ENCODE data around the gene TPPP3. TPM values are rescaled to one million over a fixed set of nuclear protein-coding genes. Genes with fewer than 3 reads are reported as not detected.

Gene TPPP3
- total RNA-seq, 2 experiments from 2014 or later = not detected

GRCh38 chr16:67430504-67430976, 37.2 kb upstream of the TPPP3 start:
- CTCF ChIA-PET = interaction anchor here (0.9 to 2.5 kb wide), 3 partner anchors 17 to 91 kb away, joined by 3 to 9 read pairs (median 6); no protein-coding TSS in a partner anchor
- TF ChIP-seq, protein P1, sequence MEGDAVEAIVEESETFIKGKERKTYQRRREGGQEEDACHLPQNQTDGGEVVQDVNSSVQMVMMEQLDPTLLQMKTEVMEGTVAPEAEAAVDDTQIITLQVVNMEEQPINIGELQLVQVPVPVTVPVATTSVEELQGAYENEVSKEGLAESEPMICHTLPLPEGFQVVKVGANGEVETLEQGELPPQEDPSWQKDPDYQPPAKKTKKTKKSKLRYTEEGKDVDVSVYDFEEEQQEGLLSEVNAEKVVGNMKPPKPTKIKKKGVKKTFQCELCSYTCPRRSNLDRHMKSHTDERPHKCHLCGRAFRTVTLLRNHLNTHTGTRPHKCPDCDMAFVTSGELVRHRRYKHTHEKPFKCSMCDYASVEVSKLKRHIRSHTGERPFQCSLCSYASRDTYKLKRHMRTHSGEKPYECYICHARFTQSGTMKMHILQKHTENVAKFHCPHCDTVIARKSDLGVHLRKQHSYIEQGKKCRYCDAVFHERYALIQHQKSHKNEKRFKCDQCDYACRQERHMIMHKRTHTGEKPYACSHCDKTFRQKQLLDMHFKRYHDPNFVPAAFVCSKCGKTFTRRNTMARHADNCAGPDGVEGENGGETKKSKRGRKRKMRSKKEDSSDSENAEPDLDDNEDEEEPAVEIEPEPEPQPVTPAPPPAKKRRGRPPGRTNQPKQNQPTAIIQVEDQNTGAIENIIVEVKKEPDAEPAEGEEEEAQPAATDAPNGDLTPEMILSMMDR (IDR thresholded peaks at IDR 0.05) = no peak

GRCh38 chr16:67429799-67430503, 36.7 kb upstream of the TPPP3 start:
- DNase-seq (no peak), ATAC-seq (no peak)
- TF ChIP-seq, protein P1 (IDR thresholded peaks at IDR 0.05) = no peak
- Mint-ChIP-seq H3K4me1 (ENCODE audit: low read depth) (peaks cover 7% of the 10 kb centered on the region), H3K27me3 (peaks cover 36% of the 10 kb centered on the region), H3K27ac (peak overlapping the region; percentile 63), H3K4me3 (peak overlapping the region; percentile 77), H3K36me3 (ENCODE audit: low read depth) (no peaks in the 10 kb centered on the region), H3K9me3 (no peaks in the 10 kb centered on the region)
- POLR2A ChIA-PET = interaction anchor here (2.1 kb wide), 1 partner anchor 11 kb away, joined by 8 read pairs; no protein-coding TSS in a partner anchor
- intact Hi-C loops (cut with micrococcal nuclease) = loop anchor here (5.0 kb wide), 1 partner anchor 37 kb away; no protein-coding TSS in a partner anchor
- CTCF ChIA-PET = interaction anchor here (0.9 to 5.6 kb wide), 9 partner anchors 11 to 166 kb away, joined by 3 to 94 read pairs (median 9); partner anchors contain the start of genes KCTD19 and LRRC36

More at GRCh38 chr16:67430504-67430976, 37.2 kb upstream of the TPPP3 start:
- H3K27ac Mint-ChIP-seq = peak overlapping the region; percentile 63
- POLR2A ChIA-PET = interaction anchor here (1.1 to 2.1 kb wide), 2 partner anchors 10 to 233 kb away, joined by 3 to 8 read pairs; no protein-coding TSS in a partner anchor
- ATAC-seq = peak; percentile 55
- peak; percentile 42 for DNase-seq
- peaks cover 36% of the 10 kb centered on the region for H3K27me3 Mint-ChIP-seq
- H3K36me3 Mint-ChIP-seq (ENCODE audit: low read depth) = no peaks in the 10 kb centered on the region
- H3K4me3 Mint-ChIP-seq = peak overlapping the region; percentile 77
- intact Hi-C loops (cut with micrococcal nuclease) = no loop called here
- peaks cover 7% of the 10 kb centered on the region for H3K4me1 Mint-ChIP-seq (ENCODE audit: low read depth)
- H3K9me3 Mint-ChIP-seq = no peaks in the 10 kb centered on the region

DNA sequence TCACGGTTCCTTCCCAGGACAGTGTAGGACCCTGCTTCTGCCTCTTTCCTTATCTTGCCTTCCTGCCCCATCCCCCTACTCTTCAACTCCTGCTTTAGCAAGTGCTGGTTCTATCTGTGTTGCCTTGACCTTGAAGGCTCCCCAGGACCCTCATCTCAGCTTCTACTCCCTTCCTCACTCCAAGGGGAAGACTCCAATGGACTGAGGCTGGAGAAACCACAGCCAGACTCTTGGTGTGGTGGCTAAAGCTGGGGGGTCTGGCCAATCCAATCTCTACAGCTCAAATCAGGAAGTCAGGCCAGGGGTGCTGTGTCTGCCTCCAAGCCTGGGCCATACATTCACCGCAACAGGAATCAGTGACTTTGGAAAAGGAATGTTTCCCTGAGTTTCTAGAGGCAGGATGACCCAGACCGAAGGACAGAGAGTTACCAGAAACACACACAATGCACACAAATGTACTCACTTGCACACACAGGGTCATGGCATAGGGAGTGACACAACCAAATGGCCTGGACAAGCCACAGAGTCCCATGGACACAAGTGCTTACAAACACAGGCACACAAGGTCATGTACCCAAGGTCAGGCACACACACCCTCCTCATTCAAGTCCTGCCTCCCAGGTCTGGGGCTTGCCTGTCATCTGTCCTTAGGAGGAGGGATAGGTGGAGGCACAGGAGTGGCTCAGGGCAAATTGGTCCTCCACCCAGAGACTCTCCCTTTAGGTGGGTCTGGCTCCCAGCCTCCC, 35.9 kb upstream of the TPPP3 start:
- DNase-seq (no peak), ATAC-seq (no peak)
- Mint-ChIP-seq H3K27me3 (peaks cover 36% of the 10 kb centered on the region), H3K9me3 (no peaks in the 10 kb centered on the region), H3K27ac (no peak overlapping the region), H3K4me3 (peak overlapping the region; percentile 58), H3K4me1 (ENCODE audit: low read depth) (peaks cover 7% of the 10 kb centered on the region), H3K36me3 (ENCODE audit: low read depth) (no peaks in the 10 kb centered on the region)
- CTCF ChIA-PET = interaction anchor here (0.8 to 5.6 kb wide), 23 partner anchors 9 to 169 kb away, joined by 3 to 94 read pairs (median 9); partner anchors contain the start of genes KCTD19, LRRC36, TPPP3 and ZDHHC1
- TF ChIP-seq, protein P1 (IDR thresholded peaks at IDR 0.05) = no peak
- POLR2A ChIA-PET = interaction anchor here (0.6 to 1.0 kb wide), 2 partner anchors 36 to 77 kb away, joined by 3 read pairs; no protein-coding TSS in a partner anchor
- intact Hi-C loops (cut with micrococcal nuclease) = loop anchor here (5.0 kb wide), 1 partner anchor 38 kb away; no protein-coding TSS in a partner anchor

GRCh38 chr16:67428146-67428731, 34.9 kb upstream of the TPPP3 start:
- Mint-ChIP-seq H3K27ac (no peak overlapping the region), H3K4me3 (no peak overlapping the region), H3K9me3 (no peaks in the 10 kb centered on the region), H3K4me1 (ENCODE audit: low read depth) (peaks cover 7% of the 10 kb centered on the region), H3K36me3 (ENCODE audit: low read depth) (no peaks in the 10 kb centered on the region), H3K27me3 (peaks cover 40% of the 10 kb centered on the region)
- DNase-seq (peak; percentile 76), ATAC-seq (peak; percentile 77)
- POLR2A ChIA-PET = interaction anchor here (0.6 to 1.0 kb wide), 2 partner anchors 37 to 76 kb away, joined by 3 read pairs; no protein-coding TSS in a partner anchor
- intact Hi-C loops (cut with micrococcal nuclease) = loop anchor here (5.0 kb wide), 1 partner anchor 39 kb away; no protein-coding TSS in a partner anchor
- CTCF ChIA-PET = interaction anchor here (0.6 to 5.6 kb wide), 53 partner anchors 8 to 453 kb away, joined by 3 to 94 read pairs (median 4); partner anchors contain the start of genes ATP6V0D1, GFOD2, KCTD19 and LRRC36
- TF ChIP-seq, protein P1 (IDR thresholded peaks at IDR 0.05) = peak; percentile 84
